DND-41 (cell line): ENCODE measurements around the gene CERS6.

Source experiments
- EZH2 ChIP-seq: IDR thresholded peaks from 3 replicates; pipeline ENCODE4 v1.6.1; 2012; ENCODE audit warnings: borderline replicate concordance, low read depth, mild to moderate bottlenecking, moderate library complexity, low read length, inconsistent platforms; ENCODE audit not compliant: severe bottlenecking
- TF ChIP-seq, protein P1 (sequence below): IDR thresholded peaks from 2 replicates; pipeline ENCODE4 v1.5.1; 2012; ENCODE audit warnings: borderline replicate concordance, low read length, moderate library complexity, mild to moderate bottlenecking; ENCODE audit not compliant: poor library complexity, severe bottlenecking; ENCODE audit errors: extremely low read depth

DNA sequence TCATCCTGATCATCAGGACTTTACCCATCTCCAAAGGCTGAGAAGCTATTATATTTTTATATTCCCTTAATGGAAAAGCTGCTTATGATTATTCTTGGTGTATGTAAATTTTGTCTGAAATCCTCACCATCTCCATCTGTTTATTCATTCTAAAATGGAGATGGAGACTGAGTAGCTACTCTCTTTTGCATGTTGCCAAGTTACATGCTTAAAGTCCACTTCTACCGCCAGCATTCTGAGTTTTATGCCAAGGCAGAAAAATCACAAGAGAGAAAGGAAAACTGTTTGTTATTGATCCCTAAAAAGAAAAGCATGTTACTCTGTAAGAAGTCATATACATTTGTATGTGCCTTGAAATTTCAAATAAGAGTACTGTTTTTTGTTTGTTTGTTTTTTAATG is 252.0 kb downstream of the CERS6 start:
- TF ChIP-seq, protein P1, sequence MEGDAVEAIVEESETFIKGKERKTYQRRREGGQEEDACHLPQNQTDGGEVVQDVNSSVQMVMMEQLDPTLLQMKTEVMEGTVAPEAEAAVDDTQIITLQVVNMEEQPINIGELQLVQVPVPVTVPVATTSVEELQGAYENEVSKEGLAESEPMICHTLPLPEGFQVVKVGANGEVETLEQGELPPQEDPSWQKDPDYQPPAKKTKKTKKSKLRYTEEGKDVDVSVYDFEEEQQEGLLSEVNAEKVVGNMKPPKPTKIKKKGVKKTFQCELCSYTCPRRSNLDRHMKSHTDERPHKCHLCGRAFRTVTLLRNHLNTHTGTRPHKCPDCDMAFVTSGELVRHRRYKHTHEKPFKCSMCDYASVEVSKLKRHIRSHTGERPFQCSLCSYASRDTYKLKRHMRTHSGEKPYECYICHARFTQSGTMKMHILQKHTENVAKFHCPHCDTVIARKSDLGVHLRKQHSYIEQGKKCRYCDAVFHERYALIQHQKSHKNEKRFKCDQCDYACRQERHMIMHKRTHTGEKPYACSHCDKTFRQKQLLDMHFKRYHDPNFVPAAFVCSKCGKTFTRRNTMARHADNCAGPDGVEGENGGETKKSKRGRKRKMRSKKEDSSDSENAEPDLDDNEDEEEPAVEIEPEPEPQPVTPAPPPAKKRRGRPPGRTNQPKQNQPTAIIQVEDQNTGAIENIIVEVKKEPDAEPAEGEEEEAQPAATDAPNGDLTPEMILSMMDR: no peak
- no peak for TF ChIP-seq EZH2
